ENCODE measurements around the gene LRRFIP1. TPM values are rescaled to one million over a fixed set of nuclear protein-coding genes. Genes with fewer than 3 reads are reported as not detected.

Gene LRRFIP1
- polyA plus RNA-seq, 1 donor (not counting 4 experiments of a cell fraction or from before 2014, with no cell fraction given) = 115 TPM

GRCh38 chr2:237815637-237816036, 188.2 kb downstream of the LRRFIP1 start:
- H3K27me3 ChIP-seq (ENCODE audit: control insufficient read depth, extremely low read depth, insufficient read depth, low read length) = peaks cover 13% of the 10 kb centered on the region
- FAIRE-seq = no peak

GRCh38 chr2:237816531-237816930, 189.1 kb downstream of the LRRFIP1 start:
- no peaks in the 10 kb centered on the region for H4K20me1 ChIP-seq (ENCODE audit: control insufficient read depth, extremely low read depth, insufficient read depth, low read length)
- H3K79me2 ChIP-seq (ENCODE audit: control insufficient read depth, insufficient read depth, low read length) = no peaks in the 10 kb centered on the region
- H3K27me3 ChIP-seq (ENCODE audit: control insufficient read depth, extremely low read depth, insufficient read depth, low read length) = peaks cover 10% of the 10 kb centered on the region
- no peaks in the 10 kb centered on the region for H3K9me1 ChIP-seq (ENCODE audit: control insufficient read depth, extremely low read depth, insufficient read depth, low read length)
- FAIRE-seq = no peak
- no peaks in the 10 kb centered on the region for H3K36me3 ChIP-seq (ENCODE audit: control insufficient read depth in 2 of 2, extremely low read depth in 1 of 2, insufficient read depth in 2 of 2, low read length in 2 of 2)
- TF ChIP-seq CTCF (optimal IDR thresholded peaks at IDR 0.05 in 1 of 3, IDR thresholded peaks at IDR 0.05 in 1 of 3, conservative IDR thresholded peaks at IDR 0.05 in 1 of 3; ENCODE audit: extremely low read depth in 1 of 3, insufficient read depth in 2 of 3, low read length in 3 of 3) = no peak
- TF ChIP-seq EZH2 (IDR thresholded peaks at IDR 0.05; ENCODE audit: low read length) = no peak
- peaks cover 5% of the 10 kb centered on the region for H3K4me1 ChIP-seq (ENCODE audit: control insufficient read depth, extremely low read depth, insufficient read depth, low read length)
- H2AFZ ChIP-seq (ENCODE audit: control insufficient read depth, low read length) = no peak overlapping the region
- no peak overlapping the region for H3K9ac ChIP-seq (ENCODE audit: control insufficient read depth, extremely low read depth, insufficient read depth, low read length)
- H3K9me3 ChIP-seq (ENCODE audit: control insufficient read depth, low read depth, low read length) = no peaks in the 10 kb centered on the region
- dilution Hi-C loops (cut with MboI; ENCODE audit: extremely low pct_ligation_motif_present, low sequenced_read_pairs) = no loop called here
- H3K27ac ChIP-seq (ENCODE audit: control insufficient read depth, insufficient read depth, low read length) = no peak overlapping the region
- H3K4me2 ChIP-seq (ENCODE audit: control insufficient read depth, extremely low read depth, insufficient read depth, low read depth, low read length) = no peak overlapping the region
- no peak overlapping the region for H3K4me3 ChIP-seq (ENCODE audit: control insufficient read depth in 2 of 3, extremely low read depth in 1 of 3, insufficient read depth in 2 of 3, low read depth in 1 of 3, low read length in 3 of 3)
- DNase-seq (ENCODE audit: low read depth, low spot score) = no peak

More at GRCh38 chr2:237815637-237816036, 188.2 kb downstream of the LRRFIP1 start:
- no peaks in the 10 kb centered on the region for H3K9me1 ChIP-seq (ENCODE audit: control insufficient read depth, extremely low read depth, insufficient read depth, low read length)
- H3K9me3 ChIP-seq (ENCODE audit: control insufficient read depth, low read depth, low read length) = no peaks in the 10 kb centered on the region
- H3K79me2 ChIP-seq (ENCODE audit: control insufficient read depth, insufficient read depth, low read length) = no peaks in the 10 kb centered on the region
- no peak overlapping the region for H3K27ac ChIP-seq (ENCODE audit: control insufficient read depth, insufficient read depth, low read length)
- H3K4me3 ChIP-seq (ENCODE audit: control insufficient read depth in 2 of 3, extremely low read depth in 1 of 3, insufficient read depth in 2 of 3, low read depth in 1 of 3, low read length in 3 of 3) = no peak overlapping the region
- H3K4me1 ChIP-seq (ENCODE audit: control insufficient read depth, extremely low read depth, insufficient read depth, low read length) = peaks cover 5% of the 10 kb centered on the region
- no peak overlapping the region for H3K9ac ChIP-seq (ENCODE audit: control insufficient read depth, extremely low read depth, insufficient read depth, low read length)
- TF ChIP-seq EZH2 (IDR thresholded peaks at IDR 0.05; ENCODE audit: low read length) = no peak
- no peak for TF ChIP-seq CTCF (optimal IDR thresholded peaks at IDR 0.05 in 1 of 3, IDR thresholded peaks at IDR 0.05 in 1 of 3, conservative IDR thresholded peaks at IDR 0.05 in 1 of 3; ENCODE audit: extremely low read depth in 1 of 3, insufficient read depth in 2 of 3, low read length in 3 of 3)
- no peak overlapping the region for H3K4me2 ChIP-seq (ENCODE audit: control insufficient read depth, extremely low read depth, insufficient read depth, low read depth, low read length)
- dilution Hi-C loops (cut with MboI; ENCODE audit: extremely low pct_ligation_motif_present, low sequenced_read_pairs) = no loop called here
- H3K36me3 ChIP-seq (ENCODE audit: control insufficient read depth in 2 of 2, extremely low read depth in 1 of 2, insufficient read depth in 2 of 2, low read length in 2 of 2) = no peaks in the 10 kb centered on the region
- H4K20me1 ChIP-seq (ENCODE audit: control insufficient read depth, extremely low read depth, insufficient read depth, low read length) = no peaks in the 10 kb centered on the region
- no peak for DNase-seq (ENCODE audit: low read depth, low spot score)
- H2AFZ ChIP-seq (ENCODE audit: control insufficient read depth, low read length) = no peak overlapping the region
